GM19099 (cell line): ENCODE data around the gene RCOR2.

Experiments used
- POLR2A ChIP-seq: IDR thresholded peaks from 3 replicates; pipeline ENCODE4 v1.6.1; 2011; ENCODE audit warnings: low read depth; ENCODE audit not compliant: insufficient read length; ENCODE audit errors: extremely low read depth

The RCOR2 gene

GRCh38 chr11:63915961-63916836, 765 bp downstream of the RCOR2 start:
- TF ChIP-seq POLR2A, result no peak

GRCh38 chr11:63914896-63915691, 1.9 kb downstream of the RCOR2 start:
- TF ChIP-seq POLR2A, result no peak

GRCh38 chr11:63913866-63914830, 2.8 kb downstream of the RCOR2 start:
- no peak for TF ChIP-seq POLR2A

- no peak for TF ChIP-seq POLR2A
These were observed 4.3 kb downstream of the RCOR2 start for GRCh38 chr11:63912678-63913077.

GRCh38 chr11:63911876-63912275, 5.1 kb downstream of the RCOR2 start:
- no peak for TF ChIP-seq POLR2A

- TF ChIP-seq POLR2A, result no peak
These were observed 5.5 kb downstream of the RCOR2 start for GRCh38 chr11:63911440-63911839.

- TF ChIP-seq POLR2A, result no peak
These were observed 6.3 kb downstream of the RCOR2 start for GRCh38 chr11:63910675-63911074.

GRCh38 chr11:63909591-63910506, 7.1 kb downstream of the RCOR2 start:
- no peak for TF ChIP-seq POLR2A

- no peak for TF ChIP-seq POLR2A
These were observed 8.1 kb downstream of the RCOR2 start for GRCh38 chr11:63908631-63909401.

- TF ChIP-seq POLR2A, result no peak
These were observed 9.0 kb downstream of the RCOR2 start for GRCh38 chr11:63907808-63908530.

- TF ChIP-seq POLR2A, result no peak
These were observed 9.9 kb downstream of the RCOR2 start for GRCh38 chr11:63907063-63907462.

GRCh38 chr11:63906585-63906984, 10.4 kb downstream of the RCOR2 start:
- TF ChIP-seq POLR2A, result no peak
